HEK293 (cell line): Measurements from ENCODE around the gene LIPE.

Experiments
- CTCF ChIA-PET: fragments of 350-600 bp; formaldehyde crosslinking; extraction: SDS; loops from one replicate; lab custom pipeline; 2021; ENCODE audit warnings: antibody characterized with exemption; lab: Yijun Ruan, JAX
- POLR2A ChIA-PET: fragments of 300-600 bp; formaldehyde crosslinking; extraction: SDS; loops from one replicate; lab custom pipeline; 2020; ENCODE audit warnings: antibody characterized with exemption, inconsistent platforms; lab: Yijun Ruan, JAX
- H3K27ac ChIP-seq: fragments of 200-500 bp; sonication (Bioruptor generic); 2 replicates; pipeline ENCODE4 v1.5.1; 2014; ENCODE audit warnings: low read depth, low read length, control low read depth, inconsistent platforms; ENCODE audit errors: extremely low read depth
- H3K36me3 ChIP-seq, 2 experiments: fragments of 200-500 bp in 1 of 2; sonication (Bioruptor generic) in 1 of 2; 1 replicate in 1 of 2; 2 replicates in 1 of 2; pipeline ENCODE4 v1.5.1; 2014 to 2017; ENCODE audit warnings: inconsistent platforms in 2 of 2, low read length in 2 of 2; ENCODE audit not compliant: control insufficient read depth in 2 of 2, insufficient read depth in 1 of 2
- H3K4me1 ChIP-seq: fragments of 200-500 bp; sonication (Bioruptor generic); 2 replicates; pipeline ENCODE4 v1.5.1; 2014; ENCODE audit warnings: mild to moderate bottlenecking, low read length, inconsistent platforms; ENCODE audit not compliant: control insufficient read depth, insufficient read depth
- H3K4me3 ChIP-seq: 2 replicates; pipeline ENCODE4 v1.5.1; 2011; ENCODE audit warnings: low read depth, mild to moderate bottlenecking, control low read depth, low read length, moderate library complexity
- H3K9me3 ChIP-seq: fragments of 200-500 bp; sonication (Bioruptor generic); 2 replicates; pipeline ENCODE4 v1.5.1; 2014; ENCODE audit warnings: low read depth, low read length, inconsistent platforms; ENCODE audit not compliant: control insufficient read depth, insufficient read depth
- ATF2 ChIP-seq: fragments of 450-650 bp; formaldehyde crosslinking; IDR thresholded peaks from 2 replicates; pipeline ENCODE4 v1.5.1; 2016; ENCODE audit warnings: missing biosample characterization, missing genetic modification characterization, low read depth
- PRDM10 ChIP-seq: fragments of 450-650 bp; formaldehyde crosslinking; IDR thresholded peaks from 2 replicates; pipeline ENCODE4 v1.5.1; 2016; ENCODE audit warnings: missing biosample characterization, missing genetic modification characterization
- SCRT1 ChIP-seq: fragments of 450-650 bp; formaldehyde crosslinking; IDR thresholded peaks from 2 replicates; pipeline ENCODE4 v1.5.1; 2016; ENCODE audit warnings: missing biosample characterization, missing genetic modification characterization, borderline replicate concordance
- SCRT2 ChIP-seq: fragments of 450-650 bp; formaldehyde crosslinking; IDR thresholded peaks from 2 replicates; pipeline ENCODE4 v1.5.1; 2016; ENCODE audit warnings: missing biosample characterization, missing genetic modification characterization
- SP7 ChIP-seq: fragments of 450-650 bp; formaldehyde crosslinking; IDR thresholded peaks from 2 replicates; pipeline ENCODE4 v1.5.1; 2016; ENCODE audit warnings: missing biosample characterization, missing genetic modification characterization
- WT1 ChIP-seq: fragments of 450-650 bp; formaldehyde crosslinking; IDR thresholded peaks from 2 replicates; pipeline ENCODE4 v1.5.1; 2016; ENCODE audit warnings: missing biosample characterization, missing genetic modification characterization
- ZBTB1 ChIP-seq: fragments of 450-650 bp; formaldehyde crosslinking; IDR thresholded peaks from 2 replicates; pipeline ENCODE4 v1.5.1; 2016; ENCODE audit warnings: missing biosample characterization, missing genetic modification characterization
- ZBTB26 ChIP-seq: fragments of 450-650 bp; formaldehyde crosslinking; optimal IDR thresholded peaks from 2 replicates; pipeline ENCODE3; 2016; ENCODE audit warnings: missing biosample characterization, mild to moderate bottlenecking, missing genetic modification characterization
- ZNF121 ChIP-seq: fragments of 450-650 bp; formaldehyde crosslinking; IDR thresholded peaks from 2 replicates; pipeline ENCODE4 v1.5.1; 2016; ENCODE audit warnings: missing biosample characterization, missing genetic modification characterization
- ZNF148 ChIP-seq: fragments of 450-650 bp; formaldehyde crosslinking; IDR thresholded peaks from 2 replicates; pipeline ENCODE4 v1.5.0; 2017; ENCODE audit warnings: missing biosample characterization, missing genetic modification characterization, borderline replicate concordance
- ZNF26 ChIP-seq: fragments of 450-650 bp; formaldehyde crosslinking; IDR thresholded peaks from 2 replicates; pipeline ENCODE4 v1.5.1; 2016; ENCODE audit warnings: missing biosample characterization, missing genetic modification characterization
- ZNF335 ChIP-seq: fragments of 450-650 bp; formaldehyde crosslinking; conservative IDR thresholded peaks from 2 replicates; pipeline ENCODE4 v1.5.1; 2016; ENCODE audit warnings: missing biosample characterization, missing genetic modification characterization
- ZNF561 ChIP-seq: fragments of 450-650 bp; IDR thresholded peaks from 2 replicates; pipeline ENCODE4 v1.5.1; 2018; ENCODE audit warnings: missing biosample characterization, missing genetic modification characterization, borderline replicate concordance
- ZNF571 ChIP-seq: fragments of 450-650 bp; formaldehyde crosslinking; IDR thresholded peaks from 2 replicates; pipeline ENCODE4 v1.5.0; 2017; ENCODE audit warnings: missing biosample characterization, missing genetic modification characterization
- ZNF600 ChIP-seq: fragments of 450-650 bp; formaldehyde crosslinking; IDR thresholded peaks from 2 replicates; pipeline ENCODE4 v1.5.1; 2016; ENCODE audit warnings: missing biosample characterization, missing genetic modification characterization
- ZNF621 ChIP-seq: fragments of 450-650 bp; formaldehyde crosslinking; IDR thresholded peaks from 2 replicates; pipeline ENCODE4 v1.5.1; 2017; ENCODE audit warnings: missing biosample characterization, missing genetic modification characterization
- ZNF629 ChIP-seq: fragments of 450-650 bp; formaldehyde crosslinking; IDR thresholded peaks from 2 replicates; pipeline ENCODE4 v1.5.1; 2017; ENCODE audit warnings: missing biosample characterization, missing genetic modification characterization
- ZNF654 ChIP-seq: fragments of 450-650 bp; formaldehyde crosslinking; IDR thresholded peaks from 2 replicates; pipeline ENCODE4 v1.5.1; 2016; ENCODE audit warnings: low read depth, missing biosample characterization, missing genetic modification characterization
- ZNF664 ChIP-seq: fragments of 450-650 bp; formaldehyde crosslinking; IDR thresholded peaks from 2 replicates; pipeline ENCODE4 v1.5.1; 2016; ENCODE audit warnings: missing biosample characterization, missing genetic modification characterization
- ZNF776 ChIP-seq: fragments of 450-650 bp; formaldehyde crosslinking; IDR thresholded peaks from 2 replicates; pipeline ENCODE4 v1.5.0; 2017; ENCODE audit warnings: missing biosample characterization, missing genetic modification characterization, borderline replicate concordance
- ZNF792 ChIP-seq: fragments of 450-650 bp; formaldehyde crosslinking; IDR thresholded peaks from 2 replicates; pipeline ENCODE4 v1.5.1; 2016; ENCODE audit warnings: missing biosample characterization, missing genetic modification characterization

LIPE gene

GRCh38 chr19:42473686-42474085 lies 46.5 kb upstream of the LIPE start (continued):
- TF ChIP-seq ZNF776 (tag by site-specific recombination) (no peak), ZNF571 (tag by site-specific recombination) (no peak)
- TF ChIP-seq, all 188 proteins: peak for 0

- peak; percentile 62 for TF ChIP-seq ZNF335 (tag by site-specific recombination)
- 0 out of 2 replicates have a peak, but pooled peaks have one; percentile 22 for TF ChIP-seq ZNF629 (tag by site-specific recombination)
- TF ChIP-seq ZNF561 (tag by site-specific recombination), result 0 out of 2 replicates have a peak, but pooled peaks have one; percentile 16
- TF ChIP-seq ATF2, result peak; percentile 43; the same call in 1 of the 2 replicates
- TF ChIP-seq SP7, result 0 out of 2 replicates have a peak, but pooled peaks have one; percentile 23
- TF ChIP-seq ZNF654 (tag by site-specific recombination), result no peak
- TF ChIP-seq ZNF621 (tag by site-specific recombination), result no peak
- TF ChIP-seq SCRT2 (tag by site-specific recombination), result peak; percentile 90
- TF ChIP-seq WT1, result no peak
- TF ChIP-seq ZNF792 (tag by site-specific recombination), result peak; percentile 94
- peak; percentile 97 for TF ChIP-seq ZNF664 (tag by site-specific recombination)
- peak; percentile 72 for TF ChIP-seq ZNF600 (tag by site-specific recombination)
- 0 out of 2 replicates have a peak, but pooled peaks have one; percentile 20 for TF ChIP-seq SCRT1 (tag by site-specific recombination)
- Histone ChIP-seq H3K4me1 (peaks cover 19% of the 10 kb centered on the region), H3K36me3 (no peaks in the 10 kb centered on the region), H3K9me3 (no peaks in the 10 kb centered on the region), H3K4me3 (no peak overlapping the region), H3K27ac (no peak overlapping the region)
- POLR2A ChIA-PET, result interaction anchor here (0.6 kb wide), 1 partner anchor 9 kb away, joined by 8 read pairs; no protein-coding TSS in a partner anchor
- CTCF ChIA-PET, result interaction anchor here (0.7 to 3.1 kb wide), 8 partner anchors 8 to 340 kb away, joined by 3 to 21 read pairs (median 4); partner anchors contain the start of genes CXCL17 and POU2F2
These were observed 45.4 kb upstream of the LIPE start for GRCh38 chr19:42472402-42473147.

GRCh38 chr19:42471554-42472249 lies 44.5 kb upstream of the LIPE start:
- Histone ChIP-seq H3K4me3 (no peak overlapping the region), H3K36me3 (no peaks in the 10 kb centered on the region), H3K4me1 (peaks cover 28% of the 10 kb centered on the region), H3K27ac (no peak overlapping the region), H3K9me3 (no peaks in the 10 kb centered on the region)
- POLR2A ChIA-PET, result no interaction called here
- CTCF ChIA-PET, result interaction anchor here (0.6 to 1.7 kb wide), 11 partner anchors 9 to 57 kb away, joined by 3 to 10 read pairs (median 4); partner anchors contain the start of gene CEACAM1
- TF ChIP-seq ZNF600 (tag by site-specific recombination) (no peak), ZBTB1 (no peak), ZBTB26 (tag by site-specific recombination) (no peak), PRDM10 (0 out of 2 replicates have a peak, but pooled peaks have one; percentile 22), ZNF121 (tag by site-specific recombination) (no peak), ZNF148 (tag by site-specific recombination) (no peak), ZNF26 (tag by site-specific recombination) (no peak)
